ENCODE measurements around the gene RNF135.
"Not testable (repeated sequence)": the region's sequence is repeated elsewhere in the genome, so short reads cannot be mapped to it uniquely, and the experiment has no call there.

Gene RNF135, protein sequence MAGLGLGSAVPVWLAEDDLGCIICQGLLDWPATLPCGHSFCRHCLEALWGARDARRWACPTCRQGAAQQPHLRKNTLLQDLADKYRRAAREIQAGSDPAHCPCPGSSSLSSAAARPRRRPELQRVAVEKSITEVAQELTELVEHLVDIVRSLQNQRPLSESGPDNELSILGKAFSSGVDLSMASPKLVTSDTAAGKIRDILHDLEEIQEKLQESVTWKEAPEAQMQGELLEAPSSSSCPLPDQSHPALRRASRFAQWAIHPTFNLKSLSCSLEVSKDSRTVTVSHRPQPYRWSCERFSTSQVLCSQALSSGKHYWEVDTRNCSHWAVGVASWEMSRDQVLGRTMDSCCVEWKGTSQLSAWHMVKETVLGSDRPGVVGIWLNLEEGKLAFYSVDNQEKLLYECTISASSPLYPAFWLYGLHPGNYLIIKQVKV

DNA sequence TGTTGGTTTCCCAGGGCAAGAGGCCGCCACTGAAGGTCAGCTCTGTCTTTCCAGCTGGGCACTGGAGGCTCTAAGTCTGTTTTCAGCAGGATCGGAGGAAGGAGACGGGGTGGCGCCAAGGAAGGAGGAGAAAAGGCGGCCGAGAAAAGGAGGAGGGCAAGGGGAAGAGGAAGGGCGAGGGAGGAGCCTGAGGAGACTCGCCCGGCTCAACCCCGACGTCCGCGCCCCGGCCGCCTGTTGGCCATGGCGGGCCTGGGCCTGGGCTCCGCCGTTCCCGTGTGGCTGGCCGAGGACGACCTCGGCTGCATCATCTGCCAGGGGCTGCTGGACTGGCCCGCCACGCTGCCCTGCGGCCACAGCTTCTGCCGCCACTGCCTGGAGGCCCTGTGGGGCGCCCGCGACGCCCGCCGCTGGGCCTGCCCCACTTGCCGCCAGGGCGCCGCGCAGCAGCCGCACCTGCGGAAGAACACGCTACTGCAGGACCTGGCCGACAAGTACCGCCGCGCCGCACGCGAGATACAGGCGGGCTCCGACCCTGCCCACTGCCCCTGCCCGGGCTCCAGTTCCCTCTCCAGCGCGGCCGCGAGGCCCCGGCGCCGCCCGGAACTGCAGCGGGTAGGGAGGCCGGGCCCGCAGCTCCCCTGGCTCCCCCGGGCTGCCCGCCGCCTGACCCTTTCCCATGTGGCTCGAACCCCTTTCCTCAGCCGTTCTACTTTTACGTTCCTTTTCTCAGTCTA lies at the start of gene RNF135:
Gene RNF135, plus strand, starts transcription at position 209 of the 737 bp plus-strand sequence. Its CDS starts 35 bp downstream, at position 244.
- DNase-seq, result peak; percentile 51

DNA sequence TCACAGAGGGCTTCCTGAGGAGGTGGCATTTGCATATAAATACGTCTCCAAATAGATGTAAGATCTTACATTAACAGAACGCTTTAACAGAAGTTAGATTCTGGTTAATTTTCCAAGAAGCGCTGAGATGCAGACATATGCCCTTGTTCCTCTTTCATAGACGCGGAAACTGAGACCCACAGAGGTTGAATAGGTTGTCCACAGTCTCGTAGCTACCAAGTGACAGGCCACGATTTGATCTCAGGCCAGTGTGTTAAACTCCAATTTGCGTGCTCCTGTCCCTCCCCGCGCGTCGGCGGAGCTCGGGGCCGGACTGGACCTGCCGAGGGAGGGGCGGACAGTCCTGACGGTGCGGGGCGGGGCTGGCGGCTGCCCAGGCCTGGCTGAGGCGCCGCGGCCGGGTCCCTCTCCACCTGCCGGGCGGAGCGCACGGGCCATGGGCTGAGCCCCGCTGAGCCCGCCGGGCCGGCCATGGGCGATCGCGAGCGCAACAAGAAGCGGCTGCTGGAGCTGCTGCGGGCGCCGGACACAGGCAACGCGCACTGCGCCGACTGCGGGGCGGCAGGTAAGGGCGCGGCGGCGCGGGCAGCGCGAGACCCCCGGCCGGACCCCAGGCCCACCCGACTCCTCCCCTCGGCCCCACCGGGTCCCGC lies 49.2 kb upstream of the RNF135 start, which contains the start of gene ADAP2:
Gene ADAP2, plus strand, starts transcription at position 402 of the 653 bp plus-strand sequence. Its CDS starts 70 bp downstream, at position 472.
- no peak for DNase-seq

- no peak for DNase-seq
Observed at GRCh38 chr17:30922235-30923030, 48.4 kb upstream of the RNF135 start.

DNA sequence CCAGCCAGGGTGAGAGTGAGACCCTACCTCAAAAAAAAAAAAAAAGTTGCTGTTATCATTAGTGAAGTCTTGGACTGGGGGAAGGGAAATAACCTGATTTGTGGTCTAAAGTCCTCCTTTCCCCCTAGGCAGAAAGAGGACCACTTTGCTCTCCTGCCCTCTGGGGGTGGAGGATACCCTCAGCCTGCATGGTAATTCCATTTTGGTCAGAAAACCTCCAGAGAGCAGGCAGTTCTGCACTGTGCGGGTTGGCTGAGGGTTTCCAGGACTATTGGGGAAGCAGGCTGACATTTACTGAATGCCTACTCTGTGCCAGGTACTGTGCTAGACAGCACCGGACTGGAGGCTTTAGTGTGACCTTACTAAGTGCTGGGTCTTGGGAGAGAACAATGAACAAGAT lies 46.5 kb upstream of the RNF135 start:
- DNase-seq, result no peak

DNA sequence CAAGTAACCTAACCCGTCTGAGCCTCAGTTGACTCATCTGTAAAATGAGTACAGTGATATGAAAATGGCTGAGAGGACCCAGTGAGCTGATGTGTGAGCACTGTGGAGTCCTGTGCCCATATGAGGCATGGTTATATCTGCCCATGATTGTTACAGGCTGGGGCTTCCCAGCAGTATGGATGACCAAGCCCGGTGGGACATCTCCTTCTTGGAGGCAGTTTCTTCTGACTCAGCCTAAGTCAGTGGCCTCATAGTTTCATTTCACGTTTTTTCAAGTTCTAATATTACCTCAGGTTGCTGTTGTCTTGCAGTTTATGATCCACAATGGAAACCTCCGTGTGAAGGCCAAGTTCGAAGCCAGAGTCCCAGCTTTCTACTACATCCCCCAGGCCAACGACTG lies 44.3 kb upstream of the RNF135 start:
- DNase-seq, result no peak

- no peak for DNase-seq
Observed at GRCh38 chr17:30927756-30928155, 43.1 kb upstream of the RNF135 start.

GRCh38 chr17:30928584-30928983 lies 42.3 kb upstream of the RNF135 start:
- no peak for DNase-seq

DNA sequence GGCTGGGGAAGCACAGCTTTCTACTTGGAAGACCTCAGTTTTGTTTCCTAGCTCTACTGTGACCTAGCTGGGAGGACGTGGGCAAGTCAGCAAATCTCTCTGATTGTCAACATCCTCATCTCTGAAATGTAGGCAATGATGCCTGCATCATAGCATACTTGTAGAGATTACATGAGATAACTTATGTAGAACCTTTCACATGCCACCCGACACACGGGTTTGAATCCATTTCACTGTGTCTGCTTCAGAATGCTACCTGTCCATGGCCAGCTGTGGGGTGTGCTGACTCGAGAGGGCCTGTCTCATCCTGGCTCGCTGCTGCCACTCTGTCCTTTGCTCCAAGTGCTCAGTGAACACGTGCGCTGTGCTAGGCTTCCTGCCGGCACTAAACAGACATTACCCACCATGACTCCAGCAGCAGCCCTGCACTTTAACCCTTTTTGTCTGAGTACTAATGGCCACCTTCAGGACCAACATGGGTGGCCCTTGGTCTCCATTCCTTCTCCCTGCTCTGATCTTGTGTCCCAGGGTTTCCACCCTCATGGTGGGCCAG lies 41.7 kb upstream of the RNF135 start:
- no peak for DNase-seq

DNA sequence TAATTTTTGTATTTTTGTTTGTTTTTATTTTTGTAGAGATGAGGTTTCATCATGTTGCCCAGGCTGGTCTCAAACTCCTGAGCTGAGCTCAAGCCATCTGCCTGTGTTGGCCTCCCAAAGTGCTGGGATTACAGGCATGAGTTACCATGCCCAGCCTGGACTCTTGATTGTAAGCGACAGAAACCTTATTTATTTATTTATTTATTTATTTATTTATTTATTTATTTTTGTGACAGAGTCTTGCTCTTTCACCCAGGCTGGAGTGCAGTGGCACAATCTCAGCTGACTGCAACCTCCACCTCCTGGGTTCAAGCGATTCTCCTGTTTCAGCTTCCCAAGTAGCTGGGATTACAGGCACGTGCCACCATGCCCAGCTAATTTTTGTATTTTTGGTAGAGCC lies 41.0 kb upstream of the RNF135 start:
- not testable (repeated sequence) for DNase-seq

DNA sequence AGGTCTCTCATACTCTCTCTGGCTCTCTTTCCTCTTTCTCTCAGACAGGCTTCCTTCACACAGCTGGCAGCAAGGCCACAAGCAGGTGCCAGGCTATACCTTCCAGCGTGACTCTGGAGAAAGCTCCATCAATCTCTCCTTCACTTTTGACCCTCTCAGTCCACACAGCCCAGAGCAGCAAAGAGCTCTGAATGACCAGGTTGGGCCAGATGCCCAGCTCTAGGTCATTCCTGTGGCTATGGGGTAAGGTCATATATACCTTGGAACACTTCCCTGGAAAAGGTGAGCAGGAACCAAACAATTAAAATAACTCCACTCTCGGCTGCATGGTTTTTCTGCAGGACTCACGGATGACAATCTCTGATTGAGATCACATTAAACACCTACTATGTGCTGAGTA lies 40.3 kb upstream of the RNF135 start:
- DNase-seq, result no peak

- DNase-seq, result not testable (repeated sequence)
Observed at GRCh38 chr17:30931582-30931981, 39.3 kb upstream of the RNF135 start.

GRCh38 chr17:30933966-30934365 lies 36.9 kb upstream of the RNF135 start:
- DNase-seq, result no peak

- DNase-seq, result no peak
Observed at GRCh38 chr17:30939051-30939689, 31.7 kb upstream of the RNF135 start.

- DNase-seq, result no peak
Observed at GRCh38 chr17:30942308-30943079, 28.3 kb upstream of the RNF135 start.

- no peak for DNase-seq
Observed at GRCh38 chr17:30947796-30948195, 23.0 kb upstream of the RNF135 start.

- no peak for DNase-seq
Observed at GRCh38 chr17:30950189-30950588, 20.6 kb upstream of the RNF135 start.

DNA sequence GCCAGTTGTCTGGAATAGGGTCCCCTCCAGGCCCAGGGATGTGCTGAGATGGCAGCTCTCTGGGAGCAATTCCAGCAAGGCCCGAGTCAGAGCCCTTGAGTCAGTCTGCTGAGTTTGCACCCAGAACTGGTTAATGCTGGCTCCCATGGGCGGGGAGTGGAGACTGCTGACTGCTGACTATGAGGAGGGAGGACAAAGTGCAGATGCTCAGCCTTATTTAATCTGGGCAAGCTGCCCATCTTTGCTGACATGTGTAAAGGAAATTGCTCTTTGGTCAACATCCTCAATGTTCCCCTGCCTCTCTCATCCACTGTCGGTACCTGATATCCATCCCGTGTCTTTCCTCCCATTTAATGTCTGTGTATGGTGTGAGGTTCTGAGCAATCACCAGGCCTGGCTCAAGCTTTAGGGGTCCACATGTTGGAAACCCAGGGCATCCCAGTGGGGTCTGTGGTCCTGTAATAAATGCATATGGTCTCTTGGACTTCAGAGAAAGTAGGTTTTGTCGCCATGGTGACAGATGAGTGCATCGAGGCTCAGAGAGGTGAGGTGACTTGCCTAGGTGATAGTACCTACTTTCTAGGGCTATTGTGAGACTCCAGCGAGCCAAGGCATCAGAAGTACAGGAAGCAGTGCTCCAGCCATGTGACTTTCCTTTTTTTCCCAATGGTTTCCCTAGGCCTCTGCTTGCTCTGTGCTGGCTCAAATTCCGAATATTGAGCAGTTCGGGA lies 20.0 kb upstream of the RNF135 start:
- no peak for DNase-seq

DNA sequence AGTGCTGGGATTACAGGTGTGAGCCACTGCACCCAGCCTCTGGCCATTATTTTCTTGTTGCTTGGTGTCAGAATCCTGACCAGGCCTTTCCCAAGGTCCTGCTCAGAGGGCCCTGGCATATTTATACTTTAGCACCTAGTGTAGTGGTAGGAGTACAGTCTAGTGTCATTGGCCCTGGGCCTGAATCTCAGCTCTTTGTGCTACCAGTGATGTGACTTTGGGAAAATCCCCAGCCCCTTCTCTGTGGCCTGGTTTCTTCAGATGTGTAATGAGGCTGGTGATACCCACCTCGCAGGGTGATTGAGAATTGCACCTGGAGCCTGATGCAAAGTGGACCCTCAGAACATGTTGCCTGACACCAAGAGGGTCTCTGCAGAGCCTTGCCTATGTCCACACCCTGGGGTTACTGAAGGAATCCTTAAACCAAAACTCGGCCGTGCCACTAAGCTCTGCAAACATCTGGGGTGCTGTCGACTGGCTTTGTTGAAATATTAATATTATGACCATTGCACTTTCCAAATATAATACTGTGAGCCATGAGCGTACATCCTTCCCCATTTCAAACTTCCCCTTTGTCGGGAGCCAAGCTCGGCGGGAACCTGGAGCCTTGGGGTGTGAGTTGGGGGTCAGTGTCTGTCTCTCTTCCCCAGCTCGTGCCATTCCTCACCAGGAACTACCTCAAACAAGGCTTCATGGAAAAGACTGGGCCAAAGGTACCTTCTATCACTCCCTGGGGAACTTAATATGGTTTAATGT lies 18.0 kb upstream of the RNF135 start:
- no peak for DNase-seq

GRCh38 chr17:30954046-30954830 lies 16.6 kb upstream of the RNF135 start:
- DNase-seq, result no peak
